HEK293T (cell line): Measurements from ENCODE around the gene PTCD2.
"Not testable (repeated sequence)": the region's sequence is repeated elsewhere in the genome, so short reads cannot be mapped to it uniquely, and the experiment has no call there.

Experiments used
- CTCF ChIA-PET: fragments of 350-600 bp; formaldehyde crosslinking; extraction: SDS; loops from one replicate; lab custom pipeline; 2021; ENCODE audit warnings: antibody characterized with exemption, inconsistent platforms; lab: Yijun Ruan, JAX
- POLR2A ChIA-PET: fragments of 350-600 bp; formaldehyde crosslinking; extraction: SDS; loops from one replicate; lab custom pipeline; 2020; ENCODE audit warnings: antibody characterized with exemption, inconsistent platforms; lab: Yijun Ruan, JAX
- DNase-seq: peaks from one replicate; pipeline ENCODE4 v3.0.0; 2012; ENCODE audit warnings: mixed read lengths; ENCODE audit errors: extremely low spot score
- ARNT ChIP-seq: fragments of 450-650 bp; IDR thresholded peaks from 2 replicates; pipeline ENCODE4 v1.6.1; 2017; ENCODE audit warnings: mild to moderate bottlenecking
- BHLHE40 ChIP-seq: fragments of 450-650 bp; IDR thresholded peaks from 2 replicates; pipeline ENCODE4 v1.6.1; 2016; ENCODE audit warnings: mild to moderate bottlenecking, moderate library complexity, borderline replicate concordance
- CTBP1 ChIP-seq: fragments of 450-650 bp; IDR thresholded peaks from 2 replicates; pipeline ENCODE4 v1.6.1; 2016; ENCODE audit warnings: borderline replicate concordance
- ELF4 ChIP-seq: fragments of 450-650 bp; IDR thresholded peaks from 2 replicates; pipeline ENCODE4 v1.6.1; 2017; ENCODE audit warnings: antibody characterized with exemption
- FOXA1 ChIP-seq: fragments of 450-650 bp; IDR thresholded peaks from 2 replicates; pipeline ENCODE4 v1.6.1; 2016; ENCODE audit warnings: mild to moderate bottlenecking
- FOXK2 ChIP-seq: fragments of 450-650 bp; IDR thresholded peaks from 2 replicates; pipeline ENCODE4 v1.6.1; 2016; ENCODE audit warnings: mild to moderate bottlenecking
- FOXM1 ChIP-seq: fragments of 450-650 bp; IDR thresholded peaks from 2 replicates; pipeline ENCODE4 v1.6.1; 2017; ENCODE audit warnings: mild to moderate bottlenecking, borderline replicate concordance
- HDGF ChIP-seq: fragments of 450-650 bp; IDR thresholded peaks from 2 replicates; pipeline ENCODE4 v1.6.1; 2017; ENCODE audit warnings: antibody characterized with exemption, borderline replicate concordance
- L3MBTL2 ChIP-seq: fragments of 450-650 bp; conservative IDR thresholded peaks from 2 replicates; pipeline ENCODE4 v1.6.1; 2016; ENCODE audit warnings: mild to moderate bottlenecking
- LEF1 ChIP-seq: fragments of 450-650 bp; IDR thresholded peaks from 2 replicates; pipeline ENCODE4 v1.6.1; 2017; ENCODE audit warnings: mild to moderate bottlenecking, borderline replicate concordance
- NFRKB ChIP-seq: fragments of 450-650 bp; IDR thresholded peaks from 2 replicates; pipeline ENCODE4 v1.6.1; 2016; ENCODE audit warnings: mild to moderate bottlenecking, moderate library complexity
- SP1 ChIP-seq: fragments of 450-650 bp; IDR thresholded peaks from 2 replicates; pipeline ENCODE4 v1.6.1; 2017
- SUZ12 ChIP-seq: fragments of 450-650 bp; IDR thresholded peaks from 2 replicates; pipeline ENCODE4 v1.6.1; 2016; ENCODE audit warnings: mild to moderate bottlenecking
- TARDBP ChIP-seq: fragments of 450-650 bp; IDR thresholded peaks from 2 replicates; pipeline ENCODE4 v1.6.1; 2016
- ZNF384 ChIP-seq: fragments of 450-650 bp; IDR thresholded peaks from 2 replicates; pipeline ENCODE4 v1.6.1; 2016
- TF ChIP-seq, protein P1 (sequence below): fragments of 450-650 bp; IDR thresholded peaks from 2 replicates; pipeline ENCODE4 v1.6.1; 2016

The PTCD2 gene

DNA sequence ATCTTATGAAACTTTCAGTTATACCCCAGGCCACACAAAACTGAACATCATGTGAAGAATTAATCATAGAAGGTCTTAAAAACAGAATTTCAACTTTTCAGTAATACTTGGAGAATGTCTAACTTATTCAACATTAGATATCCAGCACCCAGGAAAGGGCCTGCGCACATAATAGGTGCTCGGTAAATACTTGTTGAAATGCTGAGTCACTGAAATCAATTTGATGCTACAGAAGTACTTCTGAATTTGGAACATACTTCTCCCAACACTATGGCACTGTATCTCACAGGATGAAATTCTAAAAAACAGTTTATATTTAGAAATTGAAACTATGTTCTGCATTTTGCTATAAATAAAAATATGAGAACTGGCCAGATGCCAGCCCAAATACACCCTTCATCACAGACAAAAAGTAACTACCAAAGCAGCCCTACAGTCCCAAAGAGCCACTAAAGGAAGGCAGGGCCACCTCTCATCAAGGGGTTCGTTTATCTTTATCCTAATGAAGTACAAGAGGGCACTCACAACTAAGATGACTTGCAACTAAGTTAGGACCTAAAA, 26.6 kb upstream of the PTCD2 start:
- DNase-seq = no peak
- ChIA-PET CTCF (no interaction called here), POLR2A (no interaction called here)
- TF ChIP-seq SUZ12 (no peak), ZNF384 (no peak), NFRKB (no peak), ELF4 (no peak), FOXA1 (no peak), FOXM1 (no peak), ARNT (no peak), TARDBP (no peak), FOXK2 (no peak), BHLHE40 (no peak), CTBP1 (no peak), HDGF (no peak), LEF1 (no peak), L3MBTL2 (no peak)

DNA sequence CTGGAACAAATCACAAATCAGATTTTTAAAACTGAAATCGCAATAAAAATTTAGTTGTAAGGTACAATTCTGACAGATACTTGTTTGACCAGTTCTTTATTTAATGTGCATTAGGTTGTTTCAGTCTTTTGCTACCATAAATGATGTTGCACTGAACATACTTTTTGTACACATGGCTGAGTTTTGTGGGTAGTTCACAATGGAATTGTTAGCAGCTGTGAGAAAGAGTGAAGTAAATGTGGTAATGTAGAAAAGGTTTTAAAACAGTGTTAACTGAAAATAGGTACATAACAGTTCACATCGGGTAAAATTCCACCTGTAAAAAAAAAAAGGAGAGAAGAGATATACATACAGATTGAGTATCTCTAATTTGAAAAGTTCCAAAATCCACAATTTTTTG, 25.7 kb upstream of the PTCD2 start:
- POLR2A ChIA-PET = no interaction called here
- CTCF ChIA-PET = interaction anchor here (0.7 kb wide), 1 partner anchor 14 kb away, joined by 3 read pairs; no protein-coding TSS in a partner anchor
- TF ChIP-seq FOXK2 (no peak), LEF1 (no peak), L3MBTL2 (no peak), SP1 (no peak), SUZ12 (no peak), ARNT (no peak), CTBP1 (no peak), NFRKB (no peak), ZNF384 (no peak), FOXA1 (no peak), FOXM1 (no peak), BHLHE40 (no peak), ELF4 (no peak), HDGF (no peak), TARDBP (no peak)
- TF ChIP-seq, protein P1, sequence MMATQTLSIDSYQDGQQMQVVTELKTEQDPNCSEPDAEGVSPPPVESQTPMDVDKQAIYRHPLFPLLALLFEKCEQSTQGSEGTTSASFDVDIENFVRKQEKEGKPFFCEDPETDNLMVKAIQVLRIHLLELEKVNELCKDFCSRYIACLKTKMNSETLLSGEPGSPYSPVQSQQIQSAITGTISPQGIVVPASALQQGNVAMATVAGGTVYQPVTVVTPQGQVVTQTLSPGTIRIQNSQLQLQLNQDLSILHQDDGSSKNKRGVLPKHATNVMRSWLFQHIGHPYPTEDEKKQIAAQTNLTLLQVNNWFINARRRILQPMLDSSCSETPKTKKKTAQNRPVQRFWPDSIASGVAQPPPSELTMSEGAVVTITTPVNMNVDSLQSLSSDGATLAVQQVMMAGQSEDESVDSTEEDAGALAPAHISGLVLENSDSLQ = no peak
- no peak for DNase-seq

DNA sequence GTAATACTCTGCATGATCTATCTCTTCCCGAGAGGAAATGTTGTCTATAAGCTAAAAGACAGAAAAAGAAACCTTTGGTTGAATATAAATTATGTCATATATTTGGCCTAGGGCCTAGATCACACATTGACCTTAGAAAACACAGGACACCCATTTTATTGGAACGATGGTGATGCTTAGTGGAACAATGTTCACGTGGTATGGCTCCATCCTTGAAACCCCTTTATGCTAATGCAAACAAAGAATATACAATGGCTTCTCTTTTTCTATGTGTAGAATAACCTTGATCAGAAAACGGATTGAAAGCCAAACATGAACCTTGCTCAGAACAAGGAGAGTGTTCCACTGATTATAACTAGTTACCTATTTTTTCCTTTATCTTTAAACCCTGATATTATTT, 24.6 kb upstream of the PTCD2 start:
- no peak for DNase-seq
- ChIA-PET CTCF (no interaction called here), POLR2A (no interaction called here)
- TF ChIP-seq SP1 (no peak), BHLHE40 (no peak), CTBP1 (no peak), NFRKB (no peak), L3MBTL2 (no peak), ELF4 (no peak), ZNF384 (no peak), ARNT (no peak), TARDBP (no peak), FOXM1 (no peak), HDGF (no peak), FOXA1 (no peak), LEF1 (no peak), SUZ12 (no peak), FOXK2 (no peak)
- TF ChIP-seq, protein P1 = no peak

DNA sequence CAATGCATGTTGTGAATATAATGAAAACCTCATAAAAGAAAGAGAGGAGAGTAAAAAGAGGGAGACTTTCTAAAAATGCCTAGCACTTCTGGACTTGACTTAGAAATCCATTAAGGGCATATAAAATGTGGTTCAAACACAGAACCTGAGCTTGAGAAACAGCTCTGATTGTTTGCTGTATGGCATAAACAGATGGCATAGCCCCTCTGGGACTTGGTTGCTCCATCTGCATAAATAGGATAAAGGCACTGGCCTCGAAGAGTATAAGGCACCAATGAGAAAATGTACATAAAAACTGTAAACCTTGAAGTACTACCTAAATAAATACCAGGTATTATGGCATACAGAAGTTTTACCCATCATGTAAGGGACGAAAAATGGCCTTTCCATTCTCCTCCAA, 23.9 kb upstream of the PTCD2 start:
- no peak for DNase-seq
- ChIA-PET CTCF (interaction anchor here (0.7 kb wide), 1 partner anchor 12 kb away, joined by 6 read pairs; no protein-coding TSS in a partner anchor), POLR2A (no interaction called here)
- TF ChIP-seq ELF4 = no peak
- no peak for TF ChIP-seq FOXK2
- TF ChIP-seq SUZ12 = no peak
- no peak for TF ChIP-seq BHLHE40
- no peak for TF ChIP-seq ZNF384
- no peak for TF ChIP-seq HDGF
- no peak for TF ChIP-seq FOXM1
- no peak for TF ChIP-seq SP1
- no peak for TF ChIP-seq CTBP1
- TF ChIP-seq LEF1 = no peak
- TF ChIP-seq NFRKB = no peak
- TF ChIP-seq FOXA1 = no peak
- no peak for TF ChIP-seq ARNT

DNA sequence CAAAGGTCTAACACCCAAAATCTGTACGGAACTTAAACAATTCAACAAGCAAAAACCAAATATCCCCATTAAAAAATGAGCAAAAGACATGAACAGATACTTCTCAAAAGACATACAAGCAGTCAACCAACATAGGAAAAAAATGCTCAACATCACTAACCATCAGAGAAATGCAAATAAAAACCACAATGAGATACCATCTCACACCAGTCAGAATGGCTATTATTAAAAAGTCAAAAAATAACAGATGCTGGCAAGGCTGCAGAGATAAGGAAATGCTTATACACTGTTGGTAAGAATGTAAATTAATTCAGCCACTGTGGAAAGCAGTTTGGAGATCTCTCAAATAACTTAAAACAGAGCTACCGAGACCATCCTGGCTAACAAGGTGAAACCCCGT, 22.0 kb upstream of the PTCD2 start:
- CTCF ChIA-PET = interaction anchor here (0.7 kb wide), 1 partner anchor 16 kb away, joined by 3 read pairs; no protein-coding TSS in a partner anchor
- POLR2A ChIA-PET = not testable (repeated sequence)

DNA sequence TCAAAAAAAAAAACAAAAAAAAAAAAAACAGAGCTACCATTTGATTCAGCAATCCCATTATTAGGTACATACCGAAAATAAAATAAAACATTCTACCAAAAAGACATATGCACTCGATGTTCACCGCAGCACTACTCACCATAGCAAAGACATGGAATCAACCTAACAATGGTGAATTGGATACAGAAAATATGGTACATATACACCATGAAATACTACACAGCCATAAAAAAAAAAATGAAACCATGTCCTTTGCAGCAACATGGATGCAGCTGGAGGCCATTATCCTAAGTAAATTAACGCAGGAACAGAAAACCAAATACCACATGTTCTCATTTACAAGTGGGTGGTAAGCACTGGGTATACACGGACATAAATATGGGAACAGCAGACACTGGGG, 21.5 kb upstream of the PTCD2 start:
- CTCF ChIA-PET = interaction anchor here (0.7 kb wide), 1 partner anchor 17 kb away, joined by 3 read pairs; no protein-coding TSS in a partner anchor
- TF ChIP-seq CTBP1 = no peak
- no peak for TF ChIP-seq NFRKB
- no peak for TF ChIP-seq LEF1
- no peak for TF ChIP-seq ZNF384
- POLR2A ChIA-PET = no interaction called here
- no peak for DNase-seq

More for the DNA sequence above, 22.0 kb upstream of the PTCD2 start:
- not testable (repeated sequence) for DNase-seq
